M059J (cell line): Measurements from ENCODE around the gene UBAC2. TPM values are rescaled to one million over a fixed set of nuclear protein-coding genes. Genes with fewer than 3 reads are reported as not detected.

Experiments used
- DNase-seq: peaks from one replicate; pipeline ENCODE4 v3.0.0-alpha.2; 2012; ENCODE audit warnings: low read depth
- total RNA-seq: library from RNA; depleted of rRNA; stranded (reverse); fragments of >200 nt; shearing (Covaris generic); gene quantifications from 2 replicates; pipeline ENCODE4 v1.2.3, GENCODE V29; 2014

Gene UBAC2
- total RNA-seq, 1 experiment from 2014 or later: 61.5 TPM

GRCh38 chr13:99357131-99357596 lies 156.5 kb downstream of the UBAC2 start:
- DNase-seq: peak; percentile 87

- no peak for DNase-seq
Measured at GRCh38 chr13:99357941-99358340, 157.3 kb downstream of the UBAC2 start.

GRCh38 chr13:99359528-99359927 lies 158.9 kb downstream of the UBAC2 start:
- DNase-seq: no peak

DNA sequence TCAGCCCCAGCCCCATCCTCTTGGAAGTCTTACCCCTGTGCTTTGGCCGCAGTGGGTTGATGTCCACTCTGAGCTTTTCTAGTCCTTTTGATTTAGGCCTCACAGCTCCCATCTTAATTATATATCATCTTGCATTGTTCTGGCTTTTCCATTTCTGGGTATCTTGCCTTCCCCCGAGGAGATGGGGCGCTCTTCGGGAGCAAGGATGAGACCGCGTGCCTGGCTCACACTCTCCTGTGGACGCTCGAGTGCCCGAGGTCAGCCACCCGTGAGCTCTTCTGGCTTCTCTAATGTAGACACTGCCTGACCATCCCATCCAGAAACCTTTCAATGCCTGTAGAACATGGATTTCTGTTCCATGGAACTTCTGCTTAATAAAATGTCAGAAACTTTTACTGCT lies 160.0 kb downstream of the UBAC2 start:
- DNase-seq: no peak

- DNase-seq: no peak
Measured at GRCh38 chr13:99361197-99361596, 160.5 kb downstream of the UBAC2 start.

- no peak for DNase-seq
Measured at GRCh38 chr13:99362362-99362761, 161.7 kb downstream of the UBAC2 start.

DNA sequence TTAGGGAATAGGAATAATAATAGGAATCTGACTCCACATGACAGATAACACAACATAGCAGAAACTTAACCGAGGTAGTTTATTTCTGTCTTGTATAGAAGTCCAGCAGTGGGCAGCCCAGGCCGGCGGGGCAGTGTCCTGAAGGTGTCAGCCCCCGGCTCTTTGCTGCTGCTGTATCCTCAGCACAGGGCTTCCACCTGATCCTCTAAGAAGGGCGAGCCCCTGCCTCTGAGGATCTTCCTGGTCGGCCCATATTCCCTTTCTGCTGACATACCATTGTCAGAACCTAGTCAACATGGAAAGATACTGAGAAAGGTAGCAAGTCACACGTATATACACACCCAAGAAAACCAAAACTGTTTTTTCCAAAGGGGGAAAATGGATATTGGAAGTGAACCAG lies 162.7 kb downstream of the UBAC2 start:
- DNase-seq: no peak

DNA sequence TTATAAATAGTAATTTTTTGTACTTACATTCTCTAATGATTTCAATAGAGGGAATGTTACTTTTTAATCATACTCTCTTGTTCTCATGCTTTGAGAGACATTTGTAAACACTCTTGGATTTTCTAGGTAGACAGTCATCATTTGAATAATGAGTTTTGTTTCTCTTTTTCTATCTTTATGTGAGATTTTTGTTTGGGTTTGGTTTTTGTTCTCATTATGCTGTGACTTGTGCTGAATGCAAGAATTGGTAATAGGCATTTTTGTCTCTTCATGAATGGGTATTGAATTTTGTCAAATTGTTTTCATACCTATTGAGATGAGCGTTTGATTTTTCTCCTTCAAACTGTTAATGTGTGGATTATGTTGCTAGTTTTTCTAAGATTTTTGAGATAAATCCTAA lies 163.3 kb downstream of the UBAC2 start:
- no peak for DNase-seq

DNA sequence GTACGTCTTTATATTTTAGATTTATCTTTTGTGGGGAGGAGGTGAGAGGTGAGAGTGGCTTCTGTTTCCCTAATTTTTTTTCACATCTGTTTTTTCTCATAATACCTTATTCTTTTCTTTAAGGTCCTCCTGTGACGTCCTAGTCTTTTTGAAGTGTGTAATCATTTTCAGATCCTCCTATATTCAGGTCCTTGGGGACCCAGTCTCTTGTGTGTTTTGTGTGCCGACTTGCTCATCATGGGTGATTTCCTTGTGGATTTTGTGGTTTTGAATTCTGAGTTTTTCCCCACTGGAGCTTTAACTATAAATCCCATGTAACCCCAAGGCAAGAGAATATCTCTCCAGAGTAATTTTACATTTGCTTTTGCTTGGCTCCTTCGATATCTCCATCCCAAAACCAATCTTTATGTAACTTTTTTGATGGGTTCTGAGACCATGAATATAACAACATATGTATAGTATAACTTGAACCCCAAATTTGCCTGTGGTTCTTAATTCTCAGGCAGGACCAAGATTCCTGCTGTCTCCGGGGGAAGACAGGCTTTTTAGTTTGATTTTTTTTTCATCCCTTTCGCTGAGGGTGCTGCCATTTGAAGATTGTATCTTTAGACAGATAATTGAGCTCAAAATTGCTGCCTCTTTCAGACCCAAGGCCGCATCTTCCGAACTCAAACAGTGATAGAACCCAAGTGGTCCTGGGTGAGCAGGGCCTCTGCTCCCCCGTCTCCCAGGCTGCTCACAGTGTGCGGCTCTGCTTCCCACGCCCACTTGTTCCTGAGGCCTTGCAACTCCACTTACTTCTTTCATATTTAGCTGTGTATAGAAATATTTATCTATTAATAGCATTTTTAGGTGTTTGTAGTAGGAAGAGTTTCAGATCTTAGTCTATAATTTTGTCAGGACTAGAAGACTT lies 165.7 kb downstream of the UBAC2 start:
- no peak for DNase-seq

DNA sequence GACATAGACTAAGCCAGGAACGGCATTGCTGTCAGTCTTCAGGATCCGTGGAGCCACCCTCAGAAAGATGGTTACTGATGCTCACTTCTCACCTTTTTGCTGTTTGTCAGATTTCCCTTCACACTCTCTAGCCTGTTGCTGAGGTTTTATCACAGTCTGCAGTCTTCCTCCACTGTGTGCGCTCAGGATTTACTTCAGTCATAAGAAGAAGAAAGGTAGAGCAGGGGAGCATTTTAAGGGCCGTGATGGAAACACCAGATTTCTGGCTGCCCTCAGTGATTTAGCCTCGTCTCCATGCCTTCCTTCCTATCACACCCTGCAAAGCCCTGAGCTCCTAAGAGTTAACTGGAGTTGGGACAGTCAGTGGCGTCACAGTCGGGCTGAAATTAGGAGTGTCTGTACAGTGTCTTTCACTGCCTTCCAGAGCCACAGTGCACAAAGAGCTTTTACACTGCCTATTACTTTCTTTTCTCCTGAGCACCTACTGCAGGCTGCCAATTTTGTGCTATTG lies 166.5 kb downstream of the UBAC2 start:
- no peak for DNase-seq

GRCh38 chr13:99367663-99368448 lies 167.2 kb downstream of the UBAC2 start:
- DNase-seq: no peak

GRCh38 chr13:99370481-99371275 lies 170.0 kb downstream of the UBAC2 start:
- DNase-seq: no peak

GRCh38 chr13:99371956-99372355 lies 171.3 kb downstream of the UBAC2 start:
- DNase-seq: no peak

DNA sequence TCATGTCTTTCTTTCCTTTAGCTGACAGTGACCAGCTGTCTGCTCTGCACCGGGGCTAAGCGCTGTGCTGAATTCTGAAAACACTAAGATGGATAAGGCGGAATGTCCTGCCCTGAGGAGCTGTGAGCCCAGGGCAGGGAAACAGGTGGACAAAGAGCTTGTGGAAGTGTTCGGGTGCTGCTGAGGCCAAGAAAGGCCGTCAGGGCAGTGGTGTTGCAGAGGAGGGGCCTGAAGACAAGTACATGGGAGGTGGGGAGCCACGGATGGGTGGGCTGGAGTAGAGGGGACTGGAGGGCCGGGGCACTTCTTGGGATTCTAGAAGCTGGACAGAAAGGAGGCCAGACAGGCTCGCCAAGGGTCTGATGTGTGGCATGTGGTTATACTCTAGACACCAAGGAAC lies 172.8 kb downstream of the UBAC2 start:
- DNase-seq: no peak

- no peak for DNase-seq
Measured at GRCh38 chr13:99374169-99374991, 173.7 kb downstream of the UBAC2 start.

DNA sequence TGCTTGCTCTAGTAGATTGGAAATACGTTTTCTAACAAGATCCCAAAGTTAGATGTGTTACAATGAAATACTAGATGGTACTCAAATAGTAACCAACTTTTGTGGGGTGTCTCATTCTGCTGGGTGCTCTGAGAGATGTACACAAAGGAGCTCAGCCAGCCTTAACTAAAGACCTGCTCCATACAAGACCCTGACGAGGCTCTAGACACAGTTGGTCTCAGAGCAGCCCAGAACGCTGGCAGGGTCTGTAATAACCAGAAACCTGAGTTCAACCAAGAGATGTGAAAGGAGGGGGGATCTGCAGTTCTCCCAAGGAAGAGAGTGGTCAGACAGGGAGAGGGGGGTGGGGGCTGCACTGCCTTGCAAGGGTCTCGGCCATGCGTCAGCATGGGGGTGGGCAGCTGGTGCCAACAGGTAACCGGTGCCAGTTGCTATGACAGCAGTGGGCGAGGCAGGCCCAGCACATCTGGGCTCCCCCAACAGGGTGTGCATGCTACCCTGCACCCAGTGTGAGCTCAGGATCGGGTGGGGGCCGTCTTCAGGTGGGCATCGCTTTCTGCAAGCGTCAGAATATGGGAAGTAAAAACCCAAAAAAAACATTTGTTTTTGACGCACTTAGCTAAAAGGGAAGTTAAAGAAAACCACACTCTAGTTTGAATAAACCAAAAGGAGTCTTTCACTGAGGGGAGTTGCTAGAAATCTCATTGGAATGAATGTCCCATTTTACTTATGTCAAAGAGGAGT lies 174.5 kb downstream of the UBAC2 start:
- DNase-seq: no peak

DNA sequence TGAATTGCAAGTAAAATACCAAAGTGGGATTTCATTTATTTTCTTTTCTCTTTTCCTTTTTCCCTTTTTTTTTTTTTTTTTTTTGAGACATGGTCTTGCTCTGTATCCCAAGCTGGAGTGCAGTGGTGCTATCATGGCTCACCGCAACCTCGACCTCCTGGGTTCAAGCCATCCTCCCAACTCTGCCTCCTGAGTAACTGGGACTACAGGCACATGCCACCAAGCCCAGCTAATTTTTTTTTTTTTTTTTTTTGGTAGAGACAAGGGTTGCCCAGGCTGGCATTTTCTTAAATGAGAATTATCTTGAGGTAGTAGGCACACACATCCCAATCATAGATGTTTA lies 175.1 kb downstream of the UBAC2 start:
- DNase-seq: no peak

- DNase-seq: no peak
Measured at GRCh38 chr13:99376132-99376531, 175.5 kb downstream of the UBAC2 start.

- no peak for DNase-seq
Measured at GRCh38 chr13:99376924-99377323, 176.3 kb downstream of the UBAC2 start.

DNA sequence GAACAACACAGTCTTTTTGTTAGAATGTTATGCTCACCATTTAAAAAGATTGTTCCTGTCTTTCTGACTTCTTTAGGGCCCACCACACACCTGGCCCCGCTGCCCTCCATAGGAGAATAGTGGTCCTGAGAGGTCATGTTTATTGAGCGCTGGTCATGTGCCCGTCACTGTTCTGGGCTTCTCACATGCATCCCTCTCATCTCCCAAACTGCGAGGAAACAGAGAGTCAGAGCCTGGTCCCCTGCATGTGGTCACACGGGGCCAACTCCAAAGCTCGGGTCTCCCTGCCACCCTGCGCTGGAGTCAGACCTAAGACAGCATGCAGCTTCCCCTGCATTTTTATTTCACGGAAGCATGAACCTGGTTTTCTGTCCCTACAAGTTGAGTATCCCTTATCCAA lies 177.0 kb downstream of the UBAC2 start:
- DNase-seq: no peak
